Ectodermal cell (in vitro differentiated cells): ENCODE results near the gene SERPINB3. TPM values are rescaled to one million over a fixed set of nuclear protein-coding genes. Genes with fewer than 3 reads are reported as not detected.
"Not testable (repeated sequence)": the region's sequence is repeated elsewhere in the genome, so short reads cannot be mapped to it uniquely, and the experiment has no call there.

Experiments
- H3K27ac ChIP-seq: 2 replicates; pipeline ENCODE4 v1.7.0; 2013; ENCODE audit warnings: mild to moderate bottlenecking, low read depth, low read length; ENCODE audit not compliant: insufficient read depth, poor library complexity, severe bottlenecking
- H3K27me3 ChIP-seq: 2 replicates; pipeline ENCODE4 v1.7.0; 2013; ENCODE audit warnings: mild to moderate bottlenecking, low read length; ENCODE audit not compliant: insufficient read depth, control insufficient read depth, poor library complexity, severe bottlenecking
- H3K36me3 ChIP-seq: one replicate; pipeline ENCODE4 v1.7.0; 2013; ENCODE audit warnings: low read length; ENCODE audit not compliant: control insufficient read depth, insufficient read depth
- H3K4me1 ChIP-seq: one replicate; pipeline ENCODE4 v1.7.0; 2013; ENCODE audit warnings: low read length; ENCODE audit not compliant: control insufficient read depth, insufficient read depth
- H3K4me3 ChIP-seq: 2 replicates; pipeline ENCODE4 v1.7.0; 2013; ENCODE audit warnings: low read depth, low read length, control low read depth; ENCODE audit not compliant: insufficient read depth
- H3K9me3 ChIP-seq: 2 replicates; pipeline ENCODE4 v1.7.0; 2013; ENCODE audit warnings: mild to moderate bottlenecking, low read length, moderate library complexity; ENCODE audit not compliant: control insufficient read depth
- WGBS, 2 experiments: methylation state at CpG; one replicate each; pipeline ENCODE4 v1.1.7; 2013; ENCODE audit warnings: missing lambda C conversion rate in 2 of 2; 5-methylcytosine and 5-hydroxymethylcytosine counted together
- polyA plus RNA-seq, 4 experiments: library from polyadenylated mRNA; stranded (reverse); fragments of 50-300 nt; gene quantifications; one replicate each; pipeline ENCODE4 v1.2.3, GENCODE V29; 2013

The SERPINB3 gene
- not detected for polyA plus RNA-seq (2013, experiment 1 of 4)
- not detected for polyA plus RNA-seq (2013, experiment 2 of 4)
- polyA plus RNA-seq (2013, experiment 3 of 4): not detected
- polyA plus RNA-seq (2013, experiment 4 of 4): not detected

DNA sequence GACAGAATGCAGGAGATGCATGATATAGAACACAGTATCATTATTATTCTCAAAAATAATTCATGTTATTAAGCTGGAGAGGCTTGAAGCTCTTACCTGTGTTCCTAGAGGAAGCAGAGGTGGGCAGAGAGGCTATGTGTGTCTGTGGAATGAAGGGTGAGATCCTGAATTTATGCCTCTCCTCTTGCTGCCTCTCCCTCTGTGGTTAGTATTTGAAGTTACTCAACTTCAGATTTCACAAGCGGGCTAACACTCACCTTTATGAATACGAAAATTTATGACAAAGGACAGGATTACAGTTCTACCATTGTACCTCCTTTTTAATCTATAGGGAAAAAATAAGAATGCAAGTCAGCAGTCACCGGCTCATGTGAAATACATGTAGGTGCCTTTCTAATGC lies at the start of gene SERPINB3:
Gene SERPINB3 (minus strand): TSS at position 144 of the 400 bp plus-strand sequence. CDS start 677 bp downstream, outside the sequence.
- not testable (repeated sequence) for H3K27ac ChIP-seq, H3K36me3 ChIP-seq, H3K4me3 ChIP-seq, H3K4me1 ChIP-seq, H3K27me3 ChIP-seq, H3K9me3 ChIP-seq
- WGBS, 2 experiments: 80% methylated on average over 2 of the region's 3 CpGs; no CpG with 5 or more reads in 1 of the 2 experiments

DNA sequence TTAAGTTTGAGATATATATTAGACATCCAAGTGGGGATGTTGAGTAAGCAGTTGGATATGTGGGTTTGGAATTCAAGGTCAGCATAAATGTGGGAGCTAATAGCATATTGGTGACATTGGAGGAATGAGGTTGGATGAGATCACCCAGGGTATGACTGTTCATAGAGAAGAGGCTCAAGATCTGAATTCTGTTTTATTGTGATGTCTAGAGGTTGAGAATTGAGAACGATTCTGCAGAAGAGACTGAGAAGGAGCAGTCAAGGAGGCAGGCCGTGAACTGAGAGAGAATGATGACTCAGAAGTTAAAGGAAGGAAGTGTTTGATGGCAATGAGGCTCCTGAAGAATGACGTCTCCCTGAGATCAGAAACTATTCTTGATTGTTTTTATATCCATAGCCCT lies 47.0 kb upstream of the SERPINB3 start:
- 90 to 91% methylated on average over 3 of the region's 3 CpGs for WGBS, 2 experiments
- no peaks in the 10 kb centered on the region for H3K4me1 ChIP-seq
- no peaks in the 10 kb centered on the region for H3K27me3 ChIP-seq
- H3K27ac ChIP-seq: no peak overlapping the region
- H3K9me3 ChIP-seq: peaks cover 3% of the 10 kb centered on the region
- no peaks in the 10 kb centered on the region for H3K36me3 ChIP-seq
- no peak overlapping the region for H3K4me3 ChIP-seq

DNA sequence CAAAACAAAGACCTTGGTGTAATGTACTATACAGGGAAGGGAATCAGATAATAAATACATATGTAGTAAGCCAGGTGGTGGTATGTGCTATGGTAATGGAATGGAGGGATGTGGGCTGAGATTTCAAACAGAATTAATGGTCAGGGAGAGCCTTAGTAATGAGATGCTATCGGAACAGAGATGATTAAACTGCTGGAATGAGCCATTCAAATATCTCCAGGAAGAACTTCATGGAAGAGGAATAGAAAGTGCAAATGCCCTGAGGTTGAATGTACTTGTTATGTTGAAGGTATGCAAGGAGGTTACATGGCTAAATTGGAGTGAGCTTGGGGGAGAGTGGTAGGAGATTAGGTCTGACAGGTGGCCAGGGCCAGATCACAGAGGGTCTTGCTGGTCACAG lies 46.1 kb upstream of the SERPINB3 start:
- Histone ChIP-seq H3K36me3 (no peaks in the 10 kb centered on the region), H3K27me3 (no peaks in the 10 kb centered on the region), H3K4me1 (no peaks in the 10 kb centered on the region), H3K27ac (no peak overlapping the region), H3K4me3 (no peak overlapping the region), H3K9me3 (no peaks in the 10 kb centered on the region)
- 91 to 97% methylated on average over 1 of the region's 1 CpG for WGBS, 2 experiments

DNA sequence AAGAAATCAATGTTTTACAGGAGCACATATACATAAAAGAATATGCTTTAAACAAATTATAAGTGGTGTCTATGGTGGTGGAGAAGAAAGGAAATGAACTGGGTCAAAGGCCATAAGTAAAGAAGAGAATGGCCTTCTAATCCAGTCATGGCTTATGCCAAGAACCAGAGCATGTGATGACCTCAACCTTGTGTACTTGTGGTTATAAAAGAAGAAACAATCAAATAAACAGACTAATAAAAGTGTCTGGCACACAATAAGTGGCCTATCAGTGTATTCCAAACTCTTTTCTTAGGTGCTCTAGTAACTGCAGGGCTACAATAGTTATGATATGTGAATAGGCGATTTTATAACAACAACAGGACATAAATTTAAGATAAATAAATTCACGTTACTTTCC lies 43.7 kb upstream of the SERPINB3 start:
- Histone ChIP-seq H3K27ac (no peak overlapping the region), H3K4me1 (no peaks in the 10 kb centered on the region), H3K27me3 (no peaks in the 10 kb centered on the region), H3K4me3 (no peak overlapping the region), H3K9me3 (no peaks in the 10 kb centered on the region), H3K36me3 (no peaks in the 10 kb centered on the region)
- WGBS, 2 experiments: 93% methylated on average over 1 of the region's 2 CpGs; no CpG with 5 or more reads in 1 of the 2 experiments

DNA sequence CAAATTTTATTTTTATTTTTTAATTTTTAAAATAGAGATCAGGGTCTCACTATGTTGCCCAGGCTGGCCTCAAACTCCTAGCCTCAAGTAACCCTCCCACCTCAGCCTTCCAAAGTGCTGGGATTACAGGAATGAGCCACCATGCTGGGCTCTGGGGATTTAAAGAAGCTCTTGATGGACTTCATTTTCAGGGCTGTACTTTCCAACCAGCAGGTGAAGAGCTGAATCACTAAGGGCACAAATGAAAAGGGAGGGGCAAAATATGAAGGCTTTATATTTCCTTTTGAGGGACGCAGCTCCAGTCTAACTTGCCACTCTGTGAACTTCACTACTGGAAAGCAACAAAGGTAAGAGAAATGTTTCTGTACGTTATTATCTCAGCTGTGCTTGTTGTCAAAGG lies 41.0 kb upstream of the SERPINB3 start, which contains the start of gene SERPINB11:
Gene SERPINB11 (plus strand): TSS at position 301 of the 400 bp plus-strand sequence. CDS start 7,234 bp downstream, outside the sequence.
- H3K27me3 ChIP-seq: no peaks in the 10 kb centered on the region
- no peak within 1 kb of the TSS for H3K4me3 ChIP-seq
- H3K36me3 ChIP-seq: no peaks in the 10 kb centered on the region
- H3K4me1 ChIP-seq: no peaks in the 10 kb centered on the region
- 93% methylated on average over 2 of the region's 2 CpGs for WGBS, 2 experiments
- no peak within 1 kb of the TSS for H3K27ac ChIP-seq
- H3K9me3 ChIP-seq: no peaks in the 10 kb centered on the region

DNA sequence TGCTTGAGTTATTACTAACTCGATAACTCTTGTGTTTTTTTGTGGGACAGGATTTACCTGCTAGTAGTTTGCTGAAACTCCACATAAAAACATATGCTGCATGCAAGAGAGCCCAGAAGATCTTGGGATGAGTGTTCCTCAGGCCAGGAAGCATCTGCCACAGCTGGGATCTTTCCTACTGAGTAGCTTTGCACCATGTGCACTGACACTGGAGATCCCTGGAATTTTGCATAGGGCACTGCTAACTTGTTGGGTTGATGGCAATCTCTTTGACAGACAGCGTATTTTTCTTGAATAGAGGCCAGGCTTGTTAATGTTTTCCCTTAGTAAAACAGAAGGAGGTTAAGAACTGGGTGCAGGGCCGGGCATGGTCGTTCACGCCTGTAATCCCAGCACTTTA lies 40.3 kb upstream of the SERPINB3 start:
- H3K9me3 ChIP-seq: no peaks in the 10 kb centered on the region
- H3K4me3 ChIP-seq: no peak overlapping the region
- no peak overlapping the region for H3K27ac ChIP-seq
- 95 to 96% methylated on average over 5 of the region's 5 CpGs for WGBS, 2 experiments
- H3K36me3 ChIP-seq: no peaks in the 10 kb centered on the region
- H3K27me3 ChIP-seq: no peaks in the 10 kb centered on the region
- no peaks in the 10 kb centered on the region for H3K4me1 ChIP-seq

DNA sequence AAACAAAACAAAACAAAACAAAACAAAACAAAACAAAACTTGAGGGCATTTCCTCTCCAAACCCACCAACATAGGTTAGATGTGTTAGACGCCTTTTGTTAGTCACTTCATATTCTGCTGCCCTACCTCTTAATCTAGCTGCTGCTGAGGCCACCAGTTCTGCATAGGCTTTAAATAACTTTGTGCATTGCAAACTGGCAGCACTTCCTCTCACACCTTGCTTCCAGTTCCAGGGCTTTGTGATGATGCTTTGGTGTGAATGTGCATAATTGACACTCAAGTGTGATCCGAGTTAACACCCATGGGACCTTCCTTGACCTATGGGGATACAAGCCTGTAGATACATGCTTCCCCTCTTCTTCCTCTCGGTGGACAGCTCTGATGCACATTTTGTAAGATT lies 38.8 kb upstream of the SERPINB3 start:
- Histone ChIP-seq H3K4me1 (no peaks in the 10 kb centered on the region), H3K27me3 (no peaks in the 10 kb centered on the region), H3K4me3 (no peak overlapping the region), H3K27ac (no peak overlapping the region), H3K36me3 (no peaks in the 10 kb centered on the region), H3K9me3 (no peaks in the 10 kb centered on the region)
- 85 to 87% methylated on average over 3 of the region's 3 CpGs for WGBS, 2 experiments

DNA sequence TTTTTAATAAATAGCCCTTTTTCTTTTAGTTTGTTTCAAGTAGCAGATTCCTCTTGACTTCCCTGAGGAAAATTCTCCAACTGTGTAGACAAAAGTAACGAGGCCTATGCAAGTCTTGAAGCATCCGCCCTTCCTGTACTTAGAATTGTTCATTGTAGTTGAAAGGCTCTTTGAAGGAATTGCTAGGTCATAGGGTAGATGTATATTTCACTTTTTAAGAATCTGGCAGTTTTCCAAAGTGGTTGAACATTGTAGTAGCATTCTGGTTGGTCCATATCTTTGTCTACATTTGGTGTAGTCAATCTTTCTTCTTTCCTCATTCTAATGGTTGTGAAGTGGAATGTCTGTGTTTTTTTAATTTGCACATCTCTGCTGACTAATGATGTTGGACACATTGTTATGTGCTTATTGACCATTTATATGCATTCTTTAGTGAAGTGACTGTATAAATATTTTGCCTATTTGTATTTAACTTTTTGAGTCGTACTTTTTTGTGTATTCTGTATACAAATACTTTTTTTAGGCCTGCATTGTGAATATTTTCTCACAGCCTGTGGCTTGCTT lies 35.5 kb upstream of the SERPINB3 start:
- H3K4me3 ChIP-seq: no peak overlapping the region
- H3K27ac ChIP-seq: no peak overlapping the region
- H3K4me1 ChIP-seq: no peaks in the 10 kb centered on the region
- H3K36me3 ChIP-seq: no peaks in the 10 kb centered on the region
- H3K27me3 ChIP-seq: no peaks in the 10 kb centered on the region
- 85 to 90% methylated on average over 2 to 3 of the region's 3 CpGs for WGBS, 2 experiments
- H3K9me3 ChIP-seq: no peaks in the 10 kb centered on the region

DNA sequence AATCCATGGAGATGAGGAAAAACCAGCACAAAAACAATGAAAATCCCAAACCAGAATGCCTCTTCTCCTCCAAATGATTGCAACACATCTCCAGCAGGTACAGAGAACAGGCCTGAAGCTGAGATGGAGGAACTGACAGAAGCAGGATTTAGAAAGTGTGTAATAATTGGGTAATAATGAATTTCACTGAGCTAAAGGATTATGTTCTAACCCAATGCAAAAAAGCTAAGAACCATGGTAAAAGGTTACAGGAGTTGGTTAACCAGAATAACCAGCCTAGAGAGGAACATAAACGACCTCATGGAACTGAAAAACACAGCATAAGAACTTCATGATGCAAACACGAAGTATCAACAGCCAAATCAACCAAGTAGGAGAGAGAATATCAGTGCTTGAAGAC lies 27.4 kb upstream of the SERPINB3 start:
- Histone ChIP-seq H3K36me3 (no peaks in the 10 kb centered on the region), H3K4me3 (no peak overlapping the region), H3K4me1 (no peaks in the 10 kb centered on the region), H3K27me3 (no peaks in the 10 kb centered on the region), H3K9me3 (no peaks in the 10 kb centered on the region), H3K27ac (no peak overlapping the region)
- 92 to 94% methylated on average over 2 of the region's 2 CpGs for WGBS, 2 experiments

DNA sequence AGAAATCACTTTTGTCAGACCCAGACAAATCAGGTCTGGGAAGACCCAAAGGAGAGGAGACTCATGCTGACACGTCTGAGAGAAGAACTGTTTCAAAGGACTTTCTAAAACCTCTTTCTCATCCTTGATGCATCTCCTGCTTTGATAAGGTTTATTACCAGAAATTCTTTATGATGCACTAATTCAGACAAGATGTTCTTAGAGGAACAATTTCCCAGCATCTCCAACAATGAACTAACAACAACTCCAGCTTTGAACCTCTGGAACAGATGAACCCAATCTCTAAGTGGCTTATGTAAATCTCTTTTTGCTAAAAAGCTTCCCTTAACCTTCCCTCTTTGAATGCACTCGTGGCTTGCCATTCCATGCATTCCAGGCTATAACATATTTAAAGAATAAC lies 25.2 kb upstream of the SERPINB3 start:
- H3K27me3 ChIP-seq: no peaks in the 10 kb centered on the region
- no peak overlapping the region for H3K27ac ChIP-seq
- no peaks in the 10 kb centered on the region for H3K9me3 ChIP-seq
- H3K36me3 ChIP-seq: no peaks in the 10 kb centered on the region
- H3K4me1 ChIP-seq: peaks cover 6% of the 10 kb centered on the region
- no peak overlapping the region for H3K4me3 ChIP-seq
- WGBS, 2 experiments: 85 to 97% methylated on average over 2 of the region's 2 CpGs
